Lung (tissue), 12 donors: ENCODE measurements around the gene MCM3. TPM values are rescaled to one million over a fixed set of nuclear protein-coding genes. Genes with fewer than 3 reads are reported as not detected.

Experiments
- ATAC-seq: fragments of 200-7000 bp; cut with Tn5 transposase; one replicate; pipeline ENCODE4 v1.9.1; 2020; ENCODE audit warnings: moderate number of reproducible peaks; ENCODE audit not compliant: insufficient read depth, low FRiP score
- DNase-seq, 3 donors: peaks; one replicate each; pipeline ENCODE4 v3.0.0-alpha.2; 2013 to 2017
- H3K27ac ChIP-seq, 2 donors: one replicate each; pipeline ENCODE4 v1.5.1; 2013; ENCODE audit warnings: mild to moderate bottlenecking in 2 of 2, moderate library complexity in 2 of 2, control low read depth in 1 of 2, inconsistent platforms in 1 of 2, low read depth in 1 of 2, low read length in 1 of 2
- H3K27me3 ChIP-seq, 3 donors: one replicate each; pipeline ENCODE4 v1.5.1; 2013; ENCODE audit warnings: low read length in 2 of 3; ENCODE audit not compliant: control insufficient read depth in 3 of 3, insufficient read depth in 3 of 3
- H3K36me3 ChIP-seq, 4 donors: one replicate each; pipeline ENCODE4 v1.5.1; 2013; ENCODE audit warnings: low read length in 4 of 4, mild to moderate bottlenecking in 1 of 4, moderate library complexity in 1 of 4; ENCODE audit not compliant: control insufficient read depth in 4 of 4, insufficient read depth in 4 of 4
- H3K4me1 ChIP-seq, 5 donors: one replicate each; pipeline ENCODE4 v1.5.1; 2013; ENCODE audit warnings: low read length in 5 of 5, mild to moderate bottlenecking in 2 of 5, moderate library complexity in 1 of 5; ENCODE audit not compliant: control insufficient read depth in 5 of 5, insufficient read depth in 5 of 5
- H3K4me3 ChIP-seq: one replicate; pipeline ENCODE4 v1.5.1; 2013; ENCODE audit warnings: mild to moderate bottlenecking, control low read depth, moderate library complexity
- H3K9ac ChIP-seq, 2 donors: one replicate each; pipeline ENCODE4 v1.5.1; 2013; ENCODE audit warnings: low read length in 2 of 2, control low read depth in 1 of 2; ENCODE audit not compliant: insufficient read depth in 1 of 2
- H3K9me3 ChIP-seq, 4 donors: one replicate each; pipeline ENCODE4 v1.5.1; 2013; ENCODE audit warnings: low read length in 3 of 4, mild to moderate bottlenecking in 1 of 4, moderate library complexity in 1 of 4; ENCODE audit not compliant: control insufficient read depth in 4 of 4, insufficient read depth in 3 of 4
- CTCF ChIP-seq: IDR thresholded peaks from 2 replicates; pipeline ENCODE4 v1.5.1; 2012; ENCODE audit warnings: mild to moderate bottlenecking; ENCODE audit errors: control extremely low read depth, extremely low read depth
- WGBS, 2 donors: extraction: QIAGEN DNeasy Blood & Tissue Kit; methylation state at CpG; one replicate each; pipeline ENCODE4 v1.1.7; 2013; 5-methylcytosine and 5-hydroxymethylcytosine counted together
- polyA plus RNA-seq, 2 donors: library from polyadenylated mRNA; stranded (reverse); fragments of 200-250 nt; gene quantifications; one replicate each; pipeline ENCODE4 v1.2.1, GENCODE V29; 2013
- total RNA-seq, 2 donors: library from RNA; depleted of rRNA in 1 of 2; stranded (reverse); fragments of >200 nt in 1 of 2; gene quantifications; one replicate each; pipeline ENCODE4 v1.2.1, GENCODE V29; 2014 to 2021
- donor health status: control.
- donor health status: control.
- donor health status: Bipolar disorder and iron deficiency.
- donor health status: healthy.
- donor health status: DM: yes; HTN: yes; CAD: no.

The MCM3 gene
- total and polyA plus RNA-seq, 4 donors, result 19.9 to 40.8 (median 34.1) TPM

GRCh38 chr6:52325695-52326471 lies 41.3 kb upstream of the MCM3 start:
- 84 to 92% methylated on average over 14 of the region's 14 CpGs for WGBS, 2 donors
- H3K9ac ChIP-seq, result no peak overlapping the region
- H3K27me3 ChIP-seq, result no peaks in the 10 kb centered on the region
- H3K36me3 ChIP-seq, result no peaks in the 10 kb centered on the region
- H3K9me3 ChIP-seq, result no peaks in the 10 kb centered on the region
- no peak overlapping the region for H3K27ac ChIP-seq
- no peak for ATAC-seq
- TF ChIP-seq CTCF, result no peak
- no peak overlapping the region for H3K4me3 ChIP-seq
- DNase-seq, result peak in 1 of 3 donors; percentile 24
- H3K4me1 ChIP-seq, result peaks cover 0 to 3% (median 0%) of the 10 kb centered on the region in 5 donors

- 95% methylated on average over 6 of the region's 6 CpGs for WGBS, 2 donors
- Histone ChIP-seq H3K9me3 (no peaks in the 10 kb centered on the region), H3K36me3 (no peaks in the 10 kb centered on the region), H3K9ac (no peak overlapping the region), H3K4me1 (peaks cover 0 to 3% (median 0%) of the 10 kb centered on the region in 5 donors), H3K27ac (no peak overlapping the region), H3K27me3 (no peaks in the 10 kb centered on the region), H3K4me3 (no peak overlapping the region)
- ATAC-seq, result no peak
- no peak for DNase-seq
- TF ChIP-seq CTCF, result no peak
These were observed 39.6 kb upstream of the MCM3 start for GRCh38 chr6:52324189-52324588.

DNA sequence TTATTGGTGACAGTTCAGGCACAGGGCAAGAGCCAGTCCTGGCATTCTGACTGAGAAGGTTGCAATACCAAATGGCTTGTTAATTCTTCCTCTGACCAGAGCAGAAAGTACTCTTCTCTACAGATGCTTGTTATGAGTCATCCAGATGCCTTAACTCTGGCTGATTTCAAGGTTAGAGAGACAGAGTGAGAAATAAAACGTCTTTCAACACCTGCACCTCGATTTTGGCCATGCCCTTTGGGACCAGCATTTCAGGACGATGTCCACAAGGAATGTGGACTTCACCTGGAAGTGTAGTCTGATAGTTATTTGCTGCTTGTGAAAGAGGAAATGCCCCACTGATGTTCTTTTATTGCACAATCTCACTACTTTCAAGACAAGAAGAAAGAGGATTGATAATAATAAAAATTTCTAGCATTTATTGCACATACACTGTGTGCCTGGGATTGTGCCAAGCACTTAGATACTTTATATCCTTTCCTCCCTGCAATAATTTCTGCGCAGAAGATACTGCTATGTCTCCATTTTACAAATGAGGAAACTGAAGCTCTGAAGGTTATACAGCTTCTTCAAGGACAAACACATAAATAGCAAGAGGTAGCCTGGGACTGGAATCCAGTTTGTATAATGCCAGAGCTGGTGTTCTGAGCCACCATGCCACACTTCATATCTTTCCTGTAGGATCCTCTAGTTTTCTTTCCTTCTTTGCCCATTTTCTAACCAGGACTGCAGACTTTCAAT lies 33.5 kb upstream of the MCM3 start:
- TF ChIP-seq CTCF, result no peak
- no peak for DNase-seq
- no peak overlapping the region for H3K4me3 ChIP-seq
- no peaks in the 10 kb centered on the region for H3K9me3 ChIP-seq
- ATAC-seq, result peak; percentile 58
- no peaks in the 10 kb centered on the region for H3K27me3 ChIP-seq
- H3K36me3 ChIP-seq, result no peaks in the 10 kb centered on the region
- no peak overlapping the region for H3K27ac ChIP-seq
- 40 to 42% methylated on average over 4 of the region's 4 CpGs for WGBS, 2 donors
- H3K4me1 ChIP-seq, result no peaks in the 10 kb centered on the region
- no peak overlapping the region for H3K9ac ChIP-seq
